Body of pancreas (tissue), 4 donors: ENCODE results near the gene ESYT2.

Experiments used
- CTCF ChIP-seq, 7 experiments: fragments of 450-650 bp in 4 of 7; fragments of 200-600 bp in 3 of 7; sonication (generic) in 3 of 7; IDR thresholded peaks; one replicate each; pipeline ENCODE4 v1.5.1; 2016 to 2019; ENCODE audit warnings: antibody characterized with exemption in 7 of 7
- POLR2A ChIP-seq, 3 donors: fragments of 450-650 bp; IDR thresholded peaks; one replicate each; pipeline ENCODE4 v1.6.1; 2016; ENCODE audit warnings: antibody characterized with exemption in 3 of 3, mild to moderate bottlenecking in 2 of 3

- TF ChIP-seq POLR2A (IDR thresholded peaks at IDR 0.05) (no peak), CTCF (IDR thresholded peaks at IDR 0.05) (no peak)
Observed at GRCh38 chr7:158760445-158760764, 68.9 kb downstream of the ESYT2 start.
